ENCODE results near the gene CFAP92. TPM values are rescaled to one million over a fixed set of nuclear protein-coding genes. Genes with fewer than 3 reads are reported as not detected.

Gene CFAP92
- total and polyA plus RNA-seq, 4 donors, result 0.05 to 0.25 (median 0.06) TPM; not detected in 1

DNA sequence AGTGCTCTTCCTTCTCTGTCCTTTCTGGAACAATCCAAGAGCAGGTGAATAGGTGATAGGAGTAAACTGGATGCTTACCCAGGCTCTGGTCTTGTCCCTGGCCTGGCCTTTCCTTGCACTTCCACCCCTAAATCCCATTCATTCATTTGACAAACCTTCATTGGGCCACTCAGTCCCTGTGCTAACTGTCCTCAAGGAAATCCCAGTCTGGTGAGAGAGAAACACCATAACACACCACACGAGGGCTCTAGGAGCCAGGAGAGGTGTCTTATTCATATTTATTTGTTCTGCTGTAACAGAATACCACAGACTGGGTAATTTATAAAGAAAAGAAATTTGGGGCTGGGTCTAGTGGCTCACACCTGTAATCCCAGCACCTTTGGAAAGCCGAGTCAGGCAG, 30.0 kb upstream of the CFAP92 start:
- peaks cover 0 to 8% (median 2%) of the 10 kb centered on the region in 4 donors for H3K4me1 ChIP-seq (ENCODE audit: control insufficient read depth in 4 of 4, insufficient read depth in 4 of 4, low read length in 3 of 4)
- TF ChIP-seq, protein P1, sequence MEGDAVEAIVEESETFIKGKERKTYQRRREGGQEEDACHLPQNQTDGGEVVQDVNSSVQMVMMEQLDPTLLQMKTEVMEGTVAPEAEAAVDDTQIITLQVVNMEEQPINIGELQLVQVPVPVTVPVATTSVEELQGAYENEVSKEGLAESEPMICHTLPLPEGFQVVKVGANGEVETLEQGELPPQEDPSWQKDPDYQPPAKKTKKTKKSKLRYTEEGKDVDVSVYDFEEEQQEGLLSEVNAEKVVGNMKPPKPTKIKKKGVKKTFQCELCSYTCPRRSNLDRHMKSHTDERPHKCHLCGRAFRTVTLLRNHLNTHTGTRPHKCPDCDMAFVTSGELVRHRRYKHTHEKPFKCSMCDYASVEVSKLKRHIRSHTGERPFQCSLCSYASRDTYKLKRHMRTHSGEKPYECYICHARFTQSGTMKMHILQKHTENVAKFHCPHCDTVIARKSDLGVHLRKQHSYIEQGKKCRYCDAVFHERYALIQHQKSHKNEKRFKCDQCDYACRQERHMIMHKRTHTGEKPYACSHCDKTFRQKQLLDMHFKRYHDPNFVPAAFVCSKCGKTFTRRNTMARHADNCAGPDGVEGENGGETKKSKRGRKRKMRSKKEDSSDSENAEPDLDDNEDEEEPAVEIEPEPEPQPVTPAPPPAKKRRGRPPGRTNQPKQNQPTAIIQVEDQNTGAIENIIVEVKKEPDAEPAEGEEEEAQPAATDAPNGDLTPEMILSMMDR (IDR thresholded peaks at IDR 0.05; ENCODE audit: low read depth, low read length, missing input control), result peak; percentile 30
- no peak for TF ChIP-seq RXRA (IDR thresholded peaks at IDR 0.05)
- TF ChIP-seq RAD21 (IDR thresholded peaks at IDR 0.05), result peak; percentile 67 to 73
- no peak overlapping the region for H3K9ac ChIP-seq (ENCODE audit: low read depth in 1 of 2, low read length in 2 of 2)
- no peaks in the 10 kb centered on the region for H3K27me3 ChIP-seq (ENCODE audit: control insufficient read depth in 4 of 4, insufficient read depth in 4 of 4, low read length in 3 of 4)
- H3K36me3 ChIP-seq (ENCODE audit: control insufficient read depth in 4 of 4, insufficient read depth in 3 of 4, low read depth in 1 of 4, low read length in 3 of 4), result no peaks in the 10 kb centered on the region
- no peaks in the 10 kb centered on the region for H3K9me3 ChIP-seq (ENCODE audit: control insufficient read depth in 4 of 4, low read length in 3 of 4)
- WGBS, result 59% methylated on average over 2 of the region's 2 CpGs
- H3K4me3 ChIP-seq (ENCODE audit: low read depth in 1 of 3, low read length in 3 of 3), result no peak overlapping the region
- no peak overlapping the region for H3K27ac ChIP-seq (ENCODE audit: low read depth in 1 of 2, low read length in 2 of 2)
- DNase-seq (ENCODE audit: low spot score), result no peak

DNA sequence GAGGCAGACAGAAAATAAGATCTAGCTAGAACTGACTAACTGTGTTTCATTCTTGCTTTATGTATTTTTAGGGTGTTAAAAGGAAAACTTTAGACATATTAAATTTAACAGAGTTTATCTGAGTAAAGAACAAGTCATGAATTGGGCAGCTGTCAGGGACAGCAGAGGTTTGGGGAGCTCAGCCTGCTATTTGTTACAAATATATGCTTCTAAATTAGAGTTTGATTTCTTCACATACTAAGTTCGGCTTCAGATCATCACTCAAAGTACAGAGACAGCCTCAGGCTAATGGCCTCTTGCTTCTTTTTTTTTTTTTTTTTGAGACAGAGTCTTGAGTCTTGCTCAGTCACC, 29.1 kb upstream of the CFAP92 start:
- no peak for DNase-seq (ENCODE audit: low spot score)
- no peak overlapping the region for H3K4me3 ChIP-seq (ENCODE audit: low read depth in 1 of 3, low read length in 3 of 3)
- H3K36me3 ChIP-seq (ENCODE audit: control insufficient read depth in 4 of 4, insufficient read depth in 3 of 4, low read depth in 1 of 4, low read length in 3 of 4), result no peaks in the 10 kb centered on the region
- WGBS, result 90% methylated on average over 1 of the region's 1 CpG
- no peak for TF ChIP-seq RAD21 (IDR thresholded peaks at IDR 0.05)
- TF ChIP-seq YY1 (IDR thresholded peaks at IDR 0.05), result no peak
- TF ChIP-seq RXRA (IDR thresholded peaks at IDR 0.05), result no peak
- TF ChIP-seq, protein P2, sequence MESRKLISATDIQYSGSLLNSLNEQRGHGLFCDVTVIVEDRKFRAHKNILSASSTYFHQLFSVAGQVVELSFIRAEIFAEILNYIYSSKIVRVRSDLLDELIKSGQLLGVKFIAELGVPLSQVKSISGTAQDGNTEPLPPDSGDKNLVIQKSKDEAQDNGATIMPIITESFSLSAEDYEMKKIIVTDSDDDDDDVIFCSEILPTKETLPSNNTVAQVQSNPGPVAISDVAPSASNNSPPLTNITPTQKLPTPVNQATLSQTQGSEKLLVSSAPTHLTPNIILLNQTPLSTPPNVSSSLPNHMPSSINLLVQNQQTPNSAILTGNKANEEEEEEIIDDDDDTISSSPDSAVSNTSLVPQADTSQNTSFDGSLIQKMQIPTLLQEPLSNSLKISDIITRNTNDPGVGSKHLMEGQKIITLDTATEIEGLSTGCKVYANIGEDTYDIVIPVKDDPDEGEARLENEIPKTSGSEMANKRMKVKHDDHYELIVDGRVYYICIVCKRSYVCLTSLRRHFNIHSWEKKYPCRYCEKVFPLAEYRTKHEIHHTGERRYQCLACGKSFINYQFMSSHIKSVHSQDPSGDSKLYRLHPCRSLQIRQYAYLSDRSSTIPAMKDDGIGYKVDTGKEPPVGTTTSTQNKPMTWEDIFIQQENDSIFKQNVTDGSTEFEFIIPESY (IDR thresholded peaks at IDR 0.05), result no peak
- H3K27me3 ChIP-seq (ENCODE audit: control insufficient read depth in 4 of 4, insufficient read depth in 4 of 4, low read length in 3 of 4), result no peaks in the 10 kb centered on the region
- peaks cover 0 to 8% (median 2%) of the 10 kb centered on the region in 4 donors for H3K4me1 ChIP-seq (ENCODE audit: control insufficient read depth in 4 of 4, insufficient read depth in 4 of 4, low read length in 3 of 4)
- H3K27ac ChIP-seq (ENCODE audit: low read depth in 1 of 2, low read length in 2 of 2), result no peak overlapping the region
- H3K9ac ChIP-seq (ENCODE audit: low read depth in 1 of 2, low read length in 2 of 2), result no peak overlapping the region
- no peaks in the 10 kb centered on the region for H3K9me3 ChIP-seq (ENCODE audit: control insufficient read depth in 4 of 4, low read length in 3 of 4)

DNA sequence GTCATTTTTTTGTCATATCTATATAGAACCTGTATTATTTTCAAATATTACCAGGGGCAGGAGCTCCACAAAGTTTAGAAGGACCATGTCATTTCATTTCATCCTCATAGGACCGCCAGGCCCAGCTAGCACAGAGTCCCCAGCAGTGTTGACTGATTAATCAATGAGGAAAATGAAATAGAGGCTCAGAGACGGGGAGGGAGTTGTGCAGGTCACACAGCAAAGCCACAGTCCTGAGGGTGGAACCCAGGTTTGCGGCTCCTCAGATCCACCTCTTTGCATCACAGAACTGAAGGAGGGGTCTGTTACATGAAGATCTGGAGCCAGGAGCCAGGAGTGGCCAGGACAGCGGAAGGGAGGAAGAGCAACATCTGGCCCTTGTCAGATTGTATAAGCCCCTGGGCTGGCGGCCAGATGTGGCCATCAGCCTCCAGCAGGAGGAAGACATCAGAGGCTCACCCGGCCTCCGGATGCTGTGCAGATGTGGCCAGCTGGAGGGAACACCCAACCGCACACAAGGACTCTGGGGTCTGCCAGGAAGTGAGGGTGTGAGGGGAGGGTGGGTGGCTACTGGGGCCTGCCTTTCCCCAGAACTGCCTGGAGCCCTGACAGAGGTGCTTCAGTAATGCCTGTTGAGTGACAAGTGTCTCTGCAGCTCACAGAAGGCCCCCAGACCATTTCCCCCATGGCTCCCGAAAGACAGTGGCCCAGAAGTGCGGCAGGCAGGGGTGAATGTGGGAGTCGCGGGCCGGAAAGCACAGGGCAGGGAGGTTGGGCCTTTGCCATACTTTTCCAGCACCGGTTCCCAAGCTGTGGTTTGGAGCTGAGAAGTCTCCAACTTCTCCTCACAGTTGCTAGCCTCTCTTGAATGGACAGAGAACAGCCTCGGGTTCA, 28.5 kb upstream of the CFAP92 start:
- H3K9ac ChIP-seq (ENCODE audit: low read depth in 1 of 2, low read length in 2 of 2), result no peak overlapping the region
- WGBS, result 81% methylated on average over 15 of the region's 15 CpGs
- no peaks in the 10 kb centered on the region for H3K36me3 ChIP-seq (ENCODE audit: control insufficient read depth in 4 of 4, insufficient read depth in 3 of 4, low read depth in 1 of 4, low read length in 3 of 4)
- no peaks in the 10 kb centered on the region for H3K9me3 ChIP-seq (ENCODE audit: control insufficient read depth in 4 of 4, low read length in 3 of 4)
- DNase-seq (ENCODE audit: low spot score), result no peak
- H3K27me3 ChIP-seq (ENCODE audit: control insufficient read depth in 4 of 4, insufficient read depth in 4 of 4, low read length in 3 of 4), result no peaks in the 10 kb centered on the region
- TF ChIP-seq NR2F2 (IDR thresholded peaks at IDR 0.05) (peak; percentile 55), EGR1 (IDR thresholded peaks at IDR 0.05; ENCODE audit: low read depth in 2 of 2) (no peak)
- H3K27ac ChIP-seq (ENCODE audit: low read depth in 1 of 2, low read length in 2 of 2), result no peak overlapping the region
- no peak overlapping the region for H3K4me3 ChIP-seq (ENCODE audit: low read depth in 1 of 3, low read length in 3 of 3)
- peaks cover 0 to 7% (median 2%) of the 10 kb centered on the region in 4 donors for H3K4me1 ChIP-seq (ENCODE audit: control insufficient read depth in 4 of 4, insufficient read depth in 4 of 4, low read length in 3 of 4)

DNA sequence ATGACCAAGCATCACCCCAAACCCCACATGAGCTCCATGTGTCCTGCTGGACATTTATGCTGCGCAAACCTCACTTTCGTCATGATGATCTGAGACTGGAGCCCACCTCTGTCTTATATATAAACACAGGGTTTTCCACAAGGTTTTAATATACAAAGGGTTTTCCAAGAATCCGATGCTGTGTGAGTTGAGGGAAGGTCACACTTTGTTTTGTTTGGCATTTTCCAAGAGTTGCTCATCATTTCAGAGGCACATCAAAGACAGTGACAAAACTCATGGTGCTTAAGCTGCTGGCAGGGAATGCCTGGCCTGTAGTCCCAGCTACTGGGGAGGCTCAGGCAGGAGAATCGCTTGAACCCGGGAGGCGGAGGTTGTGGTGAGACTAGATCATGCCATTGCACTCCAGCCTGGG, 27.3 kb upstream of the CFAP92 start:
- Histone ChIP-seq H3K36me3 (ENCODE audit: control insufficient read depth in 4 of 4, insufficient read depth in 3 of 4, low read depth in 1 of 4, low read length in 3 of 4) (no peaks in the 10 kb centered on the region), H3K4me1 (ENCODE audit: control insufficient read depth in 4 of 4, insufficient read depth in 4 of 4, low read length in 3 of 4) (peaks cover 0 to 4% (median 0%) of the 10 kb centered on the region in 4 donors), H3K27ac (ENCODE audit: low read depth in 1 of 2, low read length in 2 of 2) (no peak overlapping the region), H3K27me3 (ENCODE audit: control insufficient read depth in 4 of 4, insufficient read depth in 4 of 4, low read length in 3 of 4) (no peaks in the 10 kb centered on the region), H3K9me3 (ENCODE audit: control insufficient read depth in 4 of 4, low read length in 3 of 4) (no peaks in the 10 kb centered on the region), H3K9ac (ENCODE audit: low read depth in 1 of 2, low read length in 2 of 2) (no peak overlapping the region), H3K4me3 (ENCODE audit: low read depth in 1 of 3, low read length in 3 of 3) (no peak overlapping the region)
- WGBS, result 88% methylated on average over 6 of the region's 6 CpGs
- no peak for DNase-seq (ENCODE audit: low spot score)
- TF ChIP-seq, protein P3, sequence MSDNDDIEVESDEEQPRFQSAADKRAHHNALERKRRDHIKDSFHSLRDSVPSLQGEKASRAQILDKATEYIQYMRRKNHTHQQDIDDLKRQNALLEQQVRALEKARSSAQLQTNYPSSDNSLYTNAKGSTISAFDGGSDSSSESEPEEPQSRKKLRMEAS (IDR thresholded peaks at IDR 0.05), result no peak
- no peak for TF ChIP-seq GABPA (IDR thresholded peaks at IDR 0.05 in 1 of 2, conservative IDR thresholded peaks at IDR 0.05 in 1 of 2)
- TF ChIP-seq TAF1 (conservative IDR thresholded peaks at IDR 0.05), result no peak
- TF ChIP-seq RXRA (IDR thresholded peaks at IDR 0.05), result no peak
- no peak for TF ChIP-seq HNF4G (IDR thresholded peaks at IDR 0.05)
- TF ChIP-seq HNF4A (conservative IDR thresholded peaks at IDR 0.05), result no peak
- TF ChIP-seq FOXA2 (IDR thresholded peaks at IDR 0.05), result no peak
- TF ChIP-seq, protein P1 (IDR thresholded peaks at IDR 0.05; ENCODE audit: low read depth, low read length, missing input control), result no peak
- TF ChIP-seq SP1 (IDR thresholded peaks at IDR 0.05), result no peak

All from liver (tissue), 9 donors.